SK-N-SH treated with all-trans-retinoic acid at 6 μM for 48 hours (cell line): ENCODE results near the gene CRABP1.

Experiments
- ATAC-seq: fragments of 200-7000 bp; cut with Tn5 transposase; 3 replicates; pipeline ENCODE4 v1.9.1; 2020; ENCODE audit warnings: mild to moderate bottlenecking, moderate library complexity
- ARNTL ChIP-seq: fragments of 450-650 bp; formaldehyde crosslinking; IDR thresholded peaks from 2 replicates; pipeline ENCODE4 v1.5.0; 2020; ENCODE audit warnings: low read depth, mild to moderate bottlenecking, moderate library complexity, borderline replicate concordance
- BACH2 ChIP-seq: fragments of 250-450 bp; sonication (Bioruptor Pico); IDR thresholded peaks from 2 replicates; pipeline ENCODE4 v1.9.0; 2021; ENCODE audit warnings: mild to moderate bottlenecking, borderline replicate concordance
- CREB5 ChIP-seq: fragments of 250-450 bp; sonication (Bioruptor Pico); IDR thresholded peaks from 2 replicates; pipeline ENCODE4 v1.5.1; 2020; ENCODE audit warnings: low read depth, mild to moderate bottlenecking, moderate library complexity
- CSDC2 ChIP-seq: fragments of 250-450 bp; sonication (Bioruptor Pico); IDR thresholded peaks from 2 replicates; pipeline ENCODE4 v1.5.0; 2020; ENCODE audit warnings: mild to moderate bottlenecking, moderate library complexity
- ESRRG ChIP-seq: fragments of 250-450 bp; sonication (Bioruptor Pico); IDR thresholded peaks from 2 replicates; pipeline ENCODE4 v1.6.1; 2021; ENCODE audit warnings: mild to moderate bottlenecking
- GLIS3 ChIP-seq: fragments of 250-450 bp; sonication (Bioruptor Pico); IDR thresholded peaks from 2 replicates; pipeline ENCODE4 v1.5.0; 2020; ENCODE audit warnings: mild to moderate bottlenecking, moderate library complexity
- ISL1 ChIP-seq: fragments of 250-450 bp; sonication (Bioruptor Pico); IDR thresholded peaks from 2 replicates; pipeline ENCODE4 v2.1.2; 2022; ENCODE audit warnings: mild to moderate bottlenecking, moderate library complexity
- OSR1 ChIP-seq: fragments of 250-450 bp; sonication (Bioruptor Pico); IDR thresholded peaks from 2 replicates; pipeline ENCODE4 v1.8.0; 2022; ENCODE audit warnings: moderate library complexity, mild to moderate bottlenecking, inconsistent platforms
- PATZ1 ChIP-seq: fragments of 250-450 bp; sonication (Bioruptor Pico); IDR thresholded peaks from 2 replicates; pipeline ENCODE4 v1.8.0; 2020; ENCODE audit warnings: mild to moderate bottlenecking, moderate library complexity, borderline replicate concordance
- PPARA ChIP-seq: fragments of 250-450 bp; sonication (Bioruptor Pico); IDR thresholded peaks from 2 replicates; pipeline ENCODE4 v1.5.0; 2020; ENCODE audit warnings: mild to moderate bottlenecking, borderline replicate concordance
- RARB ChIP-seq: fragments of 250-450 bp; sonication (Bioruptor Pico); IDR thresholded peaks from 2 replicates; pipeline ENCODE4 v1.8.0; 2021; ENCODE audit warnings: mild to moderate bottlenecking, moderate library complexity
- TCF4 ChIP-seq: fragments of 250-450 bp; sonication (Bioruptor Pico); IDR thresholded peaks from 2 replicates; pipeline ENCODE4 v1.8.0; 2021; ENCODE audit warnings: mild to moderate bottlenecking, moderate library complexity, borderline replicate concordance
- ZC3H10 ChIP-seq: fragments of 250-450 bp; sonication (Bioruptor Pico); IDR thresholded peaks from 2 replicates; pipeline ENCODE4 v1.5.1; 2021; ENCODE audit warnings: mild to moderate bottlenecking, moderate library complexity
- ZFP3 ChIP-seq: fragments of 250-450 bp; sonication (Bioruptor Pico); IDR thresholded peaks from 2 replicates; pipeline ENCODE4 v1.5.0; 2020; ENCODE audit warnings: mild to moderate bottlenecking, moderate library complexity
- ZFP30 ChIP-seq: fragments of 450-650 bp; formaldehyde crosslinking; IDR thresholded peaks from 2 replicates; pipeline ENCODE4 v1.5.0; 2022; ENCODE audit warnings: mild to moderate bottlenecking, moderate library complexity
- ZNF70 ChIP-seq: fragments of 450-650 bp; formaldehyde crosslinking; IDR thresholded peaks from 2 replicates; pipeline ENCODE4 v1.5.0; 2020; ENCODE audit warnings: mild to moderate bottlenecking, moderate library complexity
- ZNF8 ChIP-seq: fragments of 450-650 bp; formaldehyde crosslinking; IDR thresholded peaks from 2 replicates; pipeline ENCODE4 v1.5.0; 2020; ENCODE audit warnings: mild to moderate bottlenecking, moderate library complexity
- TF ChIP-seq, protein P1 (sequence below): fragments of 250-450 bp; sonication (Bioruptor Pico); IDR thresholded peaks from 2 replicates; pipeline ENCODE4 v1.5.1; 2021; ENCODE audit warnings: mild to moderate bottlenecking, moderate library complexity
- TF ChIP-seq, protein P2 (sequence below): fragments of 250-450 bp; sonication (Bioruptor Pico); IDR thresholded peaks from 2 replicates; pipeline ENCODE4 v1.5.0; 2020; ENCODE audit warnings: mild to moderate bottlenecking, moderate library complexity

CRABP1 gene

DNA sequence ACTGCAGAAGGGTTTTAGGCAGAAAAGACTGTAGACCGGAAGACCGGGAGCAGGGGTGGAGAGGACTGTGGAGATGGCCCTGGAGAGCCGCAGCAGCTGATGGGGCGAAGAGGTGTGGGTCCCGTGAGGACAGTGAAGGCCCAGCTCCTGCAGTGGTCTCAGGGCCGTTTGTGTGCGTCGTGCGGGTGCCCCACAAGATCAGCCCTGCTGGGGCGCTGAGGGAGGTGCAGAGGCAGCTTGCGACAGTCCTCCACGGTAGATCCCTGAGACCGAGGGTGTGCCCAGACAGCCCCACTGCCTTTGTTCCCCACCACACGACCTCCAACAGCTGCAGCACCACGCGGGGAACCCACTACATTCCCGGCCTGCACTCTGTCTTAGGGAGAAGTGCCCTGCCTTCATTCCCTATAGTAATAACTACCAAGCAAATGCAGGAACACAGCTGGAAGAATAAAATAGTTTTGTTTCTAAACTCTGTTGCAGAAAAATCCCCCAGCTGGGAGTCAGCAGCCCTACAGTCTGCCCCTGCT, 19.0 kb upstream of the CRABP1 start:
- TF ChIP-seq ZC3H10 (CRISPR knock-in tag) = no peak
- TF ChIP-seq CREB5 (CRISPR knock-in tag) = no peak
- TF ChIP-seq CSDC2 (CRISPR knock-in tag) = no peak
- TF ChIP-seq, protein P1, sequence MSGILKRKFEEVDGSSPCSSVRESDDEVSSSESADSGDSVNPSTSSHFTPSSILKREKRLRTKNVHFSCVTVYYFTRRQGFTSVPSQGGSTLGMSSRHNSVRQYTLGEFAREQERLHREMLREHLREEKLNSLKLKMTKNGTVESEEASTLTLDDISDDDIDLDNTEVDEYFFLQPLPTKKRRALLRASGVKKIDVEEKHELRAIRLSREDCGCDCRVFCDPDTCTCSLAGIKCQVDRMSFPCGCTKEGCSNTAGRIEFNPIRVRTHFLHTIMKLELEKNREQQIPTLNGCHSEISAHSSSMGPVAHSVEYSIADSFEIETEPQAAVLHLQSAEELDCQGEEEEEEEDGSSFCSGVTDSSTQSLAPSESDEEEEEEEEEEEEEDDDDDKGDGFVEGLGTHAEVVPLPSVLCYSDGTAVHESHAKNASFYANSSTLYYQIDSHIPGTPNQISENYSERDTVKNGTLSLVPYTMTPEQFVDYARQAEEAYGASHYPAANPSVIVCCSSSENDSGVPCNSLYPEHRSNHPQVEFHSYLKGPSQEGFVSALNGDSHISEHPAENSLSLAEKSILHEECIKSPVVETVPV (CRISPR knock-in tag) = no peak
- TF ChIP-seq PATZ1 (CRISPR knock-in tag) = no peak
- TF ChIP-seq GLIS3 (CRISPR knock-in tag) = no peak
- TF ChIP-seq ARNTL (CRISPR knock-in tag) = no peak
- no peak for TF ChIP-seq BACH2 (CRISPR knock-in tag)
- TF ChIP-seq PPARA (CRISPR knock-in tag) = no peak
- TF ChIP-seq TCF4 (CRISPR knock-in tag) = no peak
- TF ChIP-seq, protein P2, sequence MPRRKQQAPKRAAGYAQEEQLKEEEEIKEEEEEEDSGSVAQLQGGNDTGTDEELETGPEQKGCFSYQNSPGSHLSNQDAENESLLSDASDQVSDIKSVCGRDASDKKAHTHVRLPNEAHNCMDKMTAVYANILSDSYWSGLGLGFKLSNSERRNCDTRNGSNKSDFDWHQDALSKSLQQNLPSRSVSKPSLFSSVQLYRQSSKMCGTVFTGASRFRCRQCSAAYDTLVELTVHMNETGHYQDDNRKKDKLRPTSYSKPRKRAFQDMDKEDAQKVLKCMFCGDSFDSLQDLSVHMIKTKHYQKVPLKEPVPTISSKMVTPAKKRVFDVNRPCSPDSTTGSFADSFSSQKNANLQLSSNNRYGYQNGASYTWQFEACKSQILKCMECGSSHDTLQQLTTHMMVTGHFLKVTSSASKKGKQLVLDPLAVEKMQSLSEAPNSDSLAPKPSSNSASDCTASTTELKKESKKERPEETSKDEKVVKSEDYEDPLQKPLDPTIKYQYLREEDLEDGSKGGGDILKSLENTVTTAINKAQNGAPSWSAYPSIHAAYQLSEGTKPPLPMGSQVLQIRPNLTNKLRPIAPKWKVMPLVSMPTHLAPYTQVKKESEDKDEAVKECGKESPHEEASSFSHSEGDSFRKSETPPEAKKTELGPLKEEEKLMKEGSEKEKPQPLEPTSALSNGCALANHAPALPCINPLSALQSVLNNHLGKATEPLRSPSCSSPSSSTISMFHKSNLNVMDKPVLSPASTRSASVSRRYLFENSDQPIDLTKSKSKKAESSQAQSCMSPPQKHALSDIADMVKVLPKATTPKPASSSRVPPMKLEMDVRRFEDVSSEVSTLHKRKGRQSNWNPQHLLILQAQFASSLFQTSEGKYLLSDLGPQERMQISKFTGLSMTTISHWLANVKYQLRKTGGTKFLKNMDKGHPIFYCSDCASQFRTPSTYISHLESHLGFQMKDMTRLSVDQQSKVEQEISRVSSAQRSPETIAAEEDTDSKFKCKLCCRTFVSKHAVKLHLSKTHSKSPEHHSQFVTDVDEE (CRISPR knock-in tag) = no peak
- no peak for TF ChIP-seq ISL1 (CRISPR knock-in tag)
- TF ChIP-seq ZNF8 = no peak
- no peak for TF ChIP-seq ZFP3 (CRISPR knock-in tag)
- TF ChIP-seq, all 23 proteins: peak for 0
- no peak for ATAC-seq

DNA sequence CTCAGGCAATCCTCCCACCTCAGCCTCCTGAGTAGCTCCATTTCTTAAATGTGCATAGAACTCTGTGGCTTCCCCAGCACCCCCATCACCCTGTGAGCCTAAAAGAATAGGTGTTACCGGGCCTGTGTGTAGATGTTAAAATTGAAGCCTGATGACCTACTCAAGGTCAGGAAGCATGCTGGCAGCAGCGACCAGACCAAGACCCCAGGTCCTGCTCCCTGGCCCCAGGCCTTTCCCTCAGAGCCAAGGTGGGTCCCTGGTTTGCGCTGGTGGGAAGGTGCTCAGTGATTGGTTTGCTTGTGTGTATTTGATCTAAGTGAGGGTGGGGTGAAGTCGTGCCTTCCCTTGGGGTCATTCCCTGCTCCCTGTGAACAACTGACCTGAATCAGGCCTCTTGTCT, 18.4 kb upstream of the CRABP1 start:
- ATAC-seq = no peak
- TF ChIP-seq PPARA (CRISPR knock-in tag) = no peak
- no peak for TF ChIP-seq OSR1
- TF ChIP-seq, protein P1 (CRISPR knock-in tag) = no peak

GRCh38 chr15:78322243-78322642, 17.9 kb upstream of the CRABP1 start:
- peak; percentile 46 for ATAC-seq
- TF ChIP-seq ZFP30 (CRISPR knock-in tag) (no peak), CREB5 (CRISPR knock-in tag) (peak; percentile 79; the same call in 1 of the 2 replicates), BACH2 (CRISPR knock-in tag) (no peak), ZNF8 (no peak; the same call in 1 of the 2 replicates), ZNF70 (CRISPR knock-in tag) (no peak), PPARA (CRISPR knock-in tag) (no peak), ESRRG (CRISPR knock-in tag) (no peak), TCF4 (CRISPR knock-in tag) (peak; percentile 75), PATZ1 (CRISPR knock-in tag) (no peak), RARB (CRISPR knock-in tag) (no peak)
- TF ChIP-seq, protein P1 (CRISPR knock-in tag) = 0 out of 2 replicates have a peak, but pooled peaks have one; percentile 51
- TF ChIP-seq, protein P2 (CRISPR knock-in tag) = peak; percentile 82; the same call in 1 of the 2 replicates
